Esophagus squamous epithelium (tissue), 4 donors: Measurements from ENCODE around the gene GNPDA1.

Experiments
- POLR2A ChIP-seq, 4 donors: fragments of 450-650 bp; IDR thresholded peaks; one replicate each; pipeline ENCODE4 v1.6.1; 2017; ENCODE audit warnings: antibody characterized with exemption in 4 of 4, mild to moderate bottlenecking in 4 of 4, moderate library complexity in 3 of 4
- TF ChIP-seq, protein P1 (sequence below), 6 experiments: fragments of 450-650 bp in 4 of 6; fragments of 200-600 bp in 2 of 6; sonication (generic) in 2 of 6; IDR thresholded peaks; one replicate each; pipeline ENCODE4 v1.5.1; 2016 to 2019; ENCODE audit warnings: antibody characterized with exemption in 6 of 6, mild to moderate bottlenecking in 4 of 6, moderate library complexity in 4 of 6

DNA sequence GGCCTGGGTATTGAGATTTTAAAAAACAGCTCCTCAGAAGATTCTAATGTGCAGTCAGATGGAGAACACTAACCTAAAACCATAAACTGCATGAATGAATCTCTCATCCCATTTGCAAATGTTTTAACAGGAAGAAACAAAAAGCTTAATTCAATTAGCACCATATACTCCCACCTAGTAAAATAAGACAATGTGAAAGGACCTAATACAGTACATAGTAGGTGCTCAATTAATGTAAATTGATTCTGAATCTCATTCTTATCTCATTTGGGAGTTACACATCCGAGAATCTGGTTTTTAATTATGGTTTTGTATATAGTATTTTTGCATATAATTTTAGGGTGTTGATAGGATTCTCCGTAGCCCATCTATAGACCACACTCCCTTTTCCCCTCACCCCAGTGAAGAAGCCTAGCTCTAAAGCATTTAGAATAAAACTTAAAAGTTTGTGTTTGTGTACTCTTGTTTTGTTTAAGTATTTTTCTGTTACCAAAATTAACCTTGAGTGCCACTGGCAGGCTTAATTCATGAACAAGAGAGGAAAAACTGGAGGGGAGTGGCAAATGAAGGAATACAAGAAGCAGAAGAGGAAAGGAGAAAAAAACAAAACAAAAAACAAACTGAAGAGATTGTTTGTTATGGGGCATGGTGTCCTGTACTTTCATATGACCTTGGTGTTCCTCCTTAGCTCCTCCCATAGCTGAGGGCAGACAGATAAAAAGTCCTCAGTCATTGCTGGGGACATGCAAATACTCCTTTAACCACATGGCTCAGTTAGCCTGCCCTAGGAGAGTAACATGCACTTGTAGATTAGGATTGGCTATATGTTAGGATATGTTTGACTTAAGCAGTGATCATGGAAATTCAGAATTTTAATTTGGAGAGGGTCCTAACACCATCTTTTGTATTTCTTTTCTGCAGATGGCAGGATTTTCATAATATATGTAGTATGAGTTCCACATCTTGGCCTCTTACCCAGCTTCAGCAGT, 42.8 kb downstream of the GNPDA1 start:
- TF ChIP-seq, protein P1, sequence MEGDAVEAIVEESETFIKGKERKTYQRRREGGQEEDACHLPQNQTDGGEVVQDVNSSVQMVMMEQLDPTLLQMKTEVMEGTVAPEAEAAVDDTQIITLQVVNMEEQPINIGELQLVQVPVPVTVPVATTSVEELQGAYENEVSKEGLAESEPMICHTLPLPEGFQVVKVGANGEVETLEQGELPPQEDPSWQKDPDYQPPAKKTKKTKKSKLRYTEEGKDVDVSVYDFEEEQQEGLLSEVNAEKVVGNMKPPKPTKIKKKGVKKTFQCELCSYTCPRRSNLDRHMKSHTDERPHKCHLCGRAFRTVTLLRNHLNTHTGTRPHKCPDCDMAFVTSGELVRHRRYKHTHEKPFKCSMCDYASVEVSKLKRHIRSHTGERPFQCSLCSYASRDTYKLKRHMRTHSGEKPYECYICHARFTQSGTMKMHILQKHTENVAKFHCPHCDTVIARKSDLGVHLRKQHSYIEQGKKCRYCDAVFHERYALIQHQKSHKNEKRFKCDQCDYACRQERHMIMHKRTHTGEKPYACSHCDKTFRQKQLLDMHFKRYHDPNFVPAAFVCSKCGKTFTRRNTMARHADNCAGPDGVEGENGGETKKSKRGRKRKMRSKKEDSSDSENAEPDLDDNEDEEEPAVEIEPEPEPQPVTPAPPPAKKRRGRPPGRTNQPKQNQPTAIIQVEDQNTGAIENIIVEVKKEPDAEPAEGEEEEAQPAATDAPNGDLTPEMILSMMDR (IDR thresholded peaks at IDR 0.05), result no peak
- peak in 1 of 4 donors; percentile 30 for TF ChIP-seq POLR2A (IDR thresholded peaks at IDR 0.05)
